ENCODE data around the gene CEP250. TPM values are rescaled to one million over a fixed set of nuclear protein-coding genes. Genes with fewer than 3 reads are reported as not detected.
A peak's percentile ranks its signal among the peaks of the same experiment; 100 is the strongest.

CEP250 gene
- total RNA-seq, 1 experiment from 2014 or later = 52.5 TPM

GRCh38 chr20:35564905-35565304, 109.5 kb downstream of the CEP250 start:
- Histone ChIP-seq H3K27ac (ENCODE audit: low read length) (no peak overlapping the region), H3K9me3 (ENCODE audit: low read length) (no peaks in the 10 kb centered on the region), H3K4me3 (ENCODE audit: low read length) (no peak overlapping the region), H3K79me2 (ENCODE audit: low read length) (no peaks in the 10 kb centered on the region), H3K27me3 (ENCODE audit: low read length) (no peaks in the 10 kb centered on the region), H3K9me2 (replicated peaks; ENCODE audit: low read length) (no peaks in the 10 kb centered on the region), H3K4me1 (ENCODE audit: insufficient read depth, low read length) (peaks cover 9% of the 10 kb centered on the region; the same call in 1 of the 2 replicates), H4K20me1 (ENCODE audit: low read length) (no peaks in the 10 kb centered on the region), H3K9ac (ENCODE audit: low read length) (no peak overlapping the region), H2AFZ (ENCODE audit: low read length) (no peak overlapping the region), H3K36me3 (ENCODE audit: low read depth, low read length) (no peaks in the 10 kb centered on the region; the same call in 1 of the 2 replicates), H3K4me2 (ENCODE audit: low read length) (no peak overlapping the region), H3F3A (ENCODE audit: low read length, unreplicated experiment) (no peaks in the 10 kb centered on the region)
- ChIA-PET POLR2A (ENCODE audit: unreplicated experiment) (no interaction called here), CTCF (no interaction called here)
- no TSS peak for BruUV-seq (replicated peaks)
- intact Hi-C loops (cut with micrococcal nuclease) = loop anchor here (5.0 kb wide), 1 partner anchor 37 kb away; no protein-coding TSS in a partner anchor
- no peak for TF ChIP-seq CTCF (conservative IDR thresholded peaks at IDR 0.05; ENCODE audit: low read depth, low read length)
- TF ChIP-seq EZH2 (IDR thresholded peaks at IDR 0.05; ENCODE audit: low read length, unreplicated experiment) = no peak
- no peak for TF ChIP-seq EZH2phosphoT487 (IDR thresholded peaks at IDR 0.05; ENCODE audit: borderline replicate concordance, low read length)
- ATAC-seq = no peak
- DNase-seq = no peak

- H3K4me3 ChIP-seq (ENCODE audit: low read length) = no peak overlapping the region
- no peak overlapping the region for H2AFZ ChIP-seq (ENCODE audit: low read length)
- no peaks in the 10 kb centered on the region for H3K4me1 ChIP-seq (ENCODE audit: insufficient read depth, low read length)
- H3K27me3 ChIP-seq (ENCODE audit: low read length) = no peaks in the 10 kb centered on the region
- H3K27ac ChIP-seq (ENCODE audit: low read length) = no peak overlapping the region
- H4K20me1 ChIP-seq (ENCODE audit: low read length) = no peaks in the 10 kb centered on the region
- no peak for TF ChIP-seq EZH2phosphoT487 (IDR thresholded peaks at IDR 0.05; ENCODE audit: borderline replicate concordance, low read length)
- no peak for TF ChIP-seq EZH2 (IDR thresholded peaks at IDR 0.05; ENCODE audit: low read length, unreplicated experiment)
- peak; percentile 69 for TF ChIP-seq CTCF (conservative IDR thresholded peaks at IDR 0.05; ENCODE audit: low read depth, low read length)
- CTCF ChIA-PET = interaction anchor here (0.6 to 0.7 kb wide), 2 partner anchors 42 to 89 kb away, joined by 3 read pairs; no protein-coding TSS in a partner anchor
- peaks cover 6% of the 10 kb centered on the region for H3K36me3 ChIP-seq (ENCODE audit: low read depth, low read length)
- ATAC-seq = peak; percentile 97
- no peak overlapping the region for H3K4me2 ChIP-seq (ENCODE audit: low read length)
- H3K9me3 ChIP-seq (ENCODE audit: low read length) = no peaks in the 10 kb centered on the region
- no peak overlapping the region for H3K9ac ChIP-seq (ENCODE audit: low read length)
- H3F3A ChIP-seq (ENCODE audit: low read length, unreplicated experiment) = no peaks in the 10 kb centered on the region
- BruUV-seq (replicated peaks) = no TSS peak
- H3K9me2 ChIP-seq (replicated peaks; ENCODE audit: low read length) = no peaks in the 10 kb centered on the region
- no peaks in the 10 kb centered on the region for H3K79me2 ChIP-seq (ENCODE audit: low read length)
- intact Hi-C loops (cut with micrococcal nuclease) = loop anchor here (2.0 to 5.0 kb wide), 2 partner anchors 34 to 50 kb away; no protein-coding TSS in a partner anchor
- peak; percentile 70 for DNase-seq
- POLR2A ChIA-PET (ENCODE audit: unreplicated experiment) = no interaction called here
Observed at GRCh38 chr20:35568645-35569044, 113.2 kb downstream of the CEP250 start.

Small RNA genes within 50 kb of the gene (microRNA-seq; reads per million reads assigned to microRNA genes)
- gene MIR1289-1 (ENCODE audit: unreplicated experiment) = not detected

Other genes with a start within 250 kb of the CEP250 start
- gene MMP24, start 228.9 kb upstream of the CEP250 start, total RNA-seq (2014; rRNA removed) = 0.52 and 0.91 TPM in 2 replicates
- 19.5 and 22.7 TPM in 2 replicates for gene MMP24OS, start 177.5 kb upstream of the CEP250 start, total RNA-seq (2014; rRNA removed)
- 292 and 294 TPM in 2 replicates for gene EIF6, start 170.8 kb upstream of the CEP250 start, total RNA-seq (2014; rRNA removed)
- 0.12 TPM in 1 of 2 replicates, not detected in the other for gene FAM83C, start 163.2 kb upstream of the CEP250 start, total RNA-seq (2014; rRNA removed)
- gene UQCC1, start 43.6 kb upstream of the CEP250 start, total RNA-seq (2014; rRNA removed) = 36.4 and 38.1 TPM in 2 replicates
- gene GDF5, start 17.4 kb upstream of the CEP250 start, total RNA-seq (2014; rRNA removed) = not detected in 2 replicates
- gene C20orf173, start 74.1 kb downstream of the CEP250 start, total RNA-seq (2014; rRNA removed) = not detected in 2 replicates
- gene ERGIC3, start 86.5 kb downstream of the CEP250 start, total RNA-seq (2014; rRNA removed) = 284 and 376 TPM in 2 replicates
- 7.9 and 9.7 TPM in 2 replicates for gene SPAG4, start 160.2 kb downstream of the CEP250 start, total RNA-seq (2014; rRNA removed)
- 222 and 274 TPM in 2 replicates for gene CPNE1, start 209.3 kb downstream of the CEP250 start, total RNA-seq (2014; rRNA removed)
- gene RBM12, start 209.3 kb downstream of the CEP250 start, total RNA-seq (2014; rRNA removed) = 43.5 and 53.6 TPM in 2 replicates
- 71.8 and 75.8 TPM in 2 replicates for gene NFS1, start 243.8 kb downstream of the CEP250 start, total RNA-seq (2014; rRNA removed)
- gene ROMO1, start 243.8 kb downstream of the CEP250 start, total RNA-seq (2014; rRNA removed) = 479 and 530 TPM in 2 replicates